Measurements from ENCODE around the gene TST. TPM values are rescaled to one million over a fixed set of nuclear protein-coding genes. Genes with fewer than 3 reads are reported as not detected.

Gene TST
- total and polyA plus RNA-seq, 2 donors (not counting 3 experiments of a cell fraction or from before 2014, with no cell fraction given) = 39.2 to 95.1 TPM

GRCh38 chr22:37050913-37051312 lies 31.7 kb upstream of the TST start:
- no peak overlapping the region for H2AFZ ChIP-seq (ENCODE audit: low read depth, low read length)
- H3K27me3 ChIP-seq (ENCODE audit: control insufficient read depth in 2 of 2, insufficient read depth in 2 of 2, low read length in 2 of 2) = no peaks in the 10 kb centered on the region
- H3K9me1 ChIP-seq (replicated peaks; ENCODE audit: control insufficient read depth, extremely low read depth, insufficient read depth, low read length) = no peaks in the 10 kb centered on the region
- H3K4me2 ChIP-seq (ENCODE audit: insufficient read depth, low read length) = no peak overlapping the region
- DNase-seq (ENCODE audit: low read depth, low spot score) (no peak), FAIRE-seq (no peak)
- H3K36me3 ChIP-seq (ENCODE audit: control insufficient read depth in 2 of 2, extremely low read depth in 1 of 2, insufficient read depth in 2 of 2, low read length in 2 of 2) = peaks cover 0 to 12% of the 10 kb centered on the region in 2 experiments
- no peaks in the 10 kb centered on the region for H4K20me1 ChIP-seq (replicated peaks; ENCODE audit: control insufficient read depth, extremely low read depth, insufficient read depth, low read length)
- H3K79me2 ChIP-seq (ENCODE audit: control insufficient read depth, insufficient read depth, low read length) = peaks cover 3% of the 10 kb centered on the region
- H3K4me3 ChIP-seq (replicated peaks in 1 of 3; ENCODE audit: insufficient read depth in 1 of 3, low read depth in 1 of 3, low read length in 3 of 3) = no peak overlapping the region
- no peak overlapping the region for H3K9ac ChIP-seq (replicated peaks; ENCODE audit: extremely low read depth, insufficient read depth, low read length)
- dilution Hi-C loops (cut with MboI; ENCODE audit: extremely low pct_ligation_motif_present, low sequenced_read_pairs) (no loop called here), intact Hi-C loops (cut with micrococcal nuclease) (no loop called here)
- H3K4me1 ChIP-seq (ENCODE audit: control insufficient read depth, extremely low read depth, insufficient read depth, low read length) = peaks cover 7% of the 10 kb centered on the region
- TF ChIP-seq MAX (IDR thresholded peaks at IDR 0.05; ENCODE audit: insufficient read depth, insufficient read length) (no peak), JUN (IDR thresholded peaks at IDR 0.05; ENCODE audit: borderline replicate concordance, insufficient read depth, insufficient read length, low read depth) (no peak), FOS (IDR thresholded peaks at IDR 0.05; ENCODE audit: borderline replicate concordance, insufficient read depth, low read length) (no peak), GATA2 (IDR thresholded peaks at IDR 0.05; ENCODE audit: insufficient read depth, insufficient read length, low read depth, low read length) (no peak), CTCF (IDR thresholded peaks at IDR 0.05; ENCODE audit: extremely low read depth in 1 of 2, insufficient read depth in 1 of 2, low read depth in 1 of 2, low read length in 2 of 2) (no peak), MYC (IDR thresholded peaks at IDR 0.05; ENCODE audit: low read depth, low read length) (no peak), POLR2AphosphoS5 (IDR thresholded peaks at IDR 0.05; ENCODE audit: insufficient read depth, low read depth, low read length) (no peak), POLR2A (IDR thresholded peaks at IDR 0.05; ENCODE audit: low read depth, low read length) (no peak), EZH2 (IDR thresholded peaks at IDR 0.05; ENCODE audit: borderline replicate concordance, low read depth, low read length, severe bottlenecking) (no peak)
- CTCF ChIA-PET = interaction anchor here (0.7 to 1.8 kb wide), 10 partner anchors 8 to 504 kb away, joined by 3 to 8 read pairs (median 6); partner anchors contain the start of gene TST
- no peak overlapping the region for H3K27ac ChIP-seq (ENCODE audit: insufficient read depth, low read depth, low read length)
- BruUV-seq (replicated peaks) = no TSS peak
- H3K9me3 ChIP-seq (replicated peaks; ENCODE audit: control insufficient read depth, insufficient read depth, low read length) = no peaks in the 10 kb centered on the region
- POLR2A ChIA-PET = no interaction called here
